Measurements from ENCODE around the gene ZNF281. TPM values are rescaled to one million over a fixed set of nuclear protein-coding genes. Genes with fewer than 3 reads are reported as not detected.

ZNF281 gene
- total RNA-seq, 1 donor from 2014 or later = 36.2 TPM

DNA sequence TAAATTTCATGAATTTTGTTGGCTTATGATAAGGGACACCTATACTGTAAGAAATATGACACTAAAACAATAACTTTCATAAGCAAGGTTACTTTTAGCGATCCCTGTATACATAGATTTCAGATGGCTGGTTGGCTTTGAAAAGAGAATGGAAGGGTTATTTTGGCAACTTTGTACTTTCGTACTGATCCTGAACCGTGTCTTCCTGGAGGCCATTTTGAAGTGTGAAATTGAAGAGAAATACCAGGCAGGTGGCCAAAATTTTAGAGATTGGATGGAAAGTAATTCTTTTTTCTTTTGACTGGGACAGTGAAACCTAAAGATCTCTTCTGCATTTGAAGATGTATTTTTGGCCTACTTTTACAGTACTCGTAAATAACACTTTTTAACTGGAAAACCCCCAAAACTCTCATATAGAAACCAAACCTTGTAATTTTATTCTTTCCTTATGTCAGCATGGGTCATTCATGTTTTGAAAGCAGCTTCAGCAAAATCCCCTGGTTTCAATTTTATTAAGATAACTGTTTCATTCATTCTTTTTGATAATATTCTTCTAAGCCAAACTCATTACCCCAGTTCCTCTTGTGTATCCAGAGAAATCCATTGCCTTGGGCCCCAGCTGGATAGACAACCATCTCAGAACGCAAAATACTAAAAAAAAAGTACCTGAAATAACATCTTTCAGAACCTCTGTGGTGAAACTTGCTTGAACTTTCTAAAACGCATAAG lies 38.4 kb upstream of the ZNF281 start:
- Histone ChIP-seq H3K9me3 (ENCODE audit: insufficient read depth, low read depth, low read length) (no peaks in the 10 kb centered on the region), H2AFZ (ENCODE audit: low read depth, low read length) (no peak overlapping the region), H3K36me3 (ENCODE audit: insufficient read depth, low read length) (no peaks in the 10 kb centered on the region), H3K4me3 (ENCODE audit: insufficient read depth, low read depth, low read length) (no peak overlapping the region), H3K4me1 (ENCODE audit: insufficient read depth, low read length) (peaks cover 3% of the 10 kb centered on the region), H3K27ac (ENCODE audit: low read depth, low read length) (no peak overlapping the region), H3K27me3 (ENCODE audit: insufficient read depth, low read length) (no peaks in the 10 kb centered on the region), H3K9ac (ENCODE audit: low read length) (no peak overlapping the region), H3K4me2 (ENCODE audit: low read length) (no peak overlapping the region), H4K20me1 (ENCODE audit: insufficient read depth, low read length) (no peaks in the 10 kb centered on the region), H3K79me2 (ENCODE audit: insufficient read depth, low read length) (no peaks in the 10 kb centered on the region)
- Mint-ChIP-seq H3K9me3 (ENCODE audit: unreplicated experiment) (no peaks in the 10 kb centered on the region), H3K36me3 (ENCODE audit: low read depth, unreplicated experiment) (peaks cover 4% of the 10 kb centered on the region), H3K27me3 (ENCODE audit: low read depth, unreplicated experiment) (no peaks in the 10 kb centered on the region), H3K4me3 (ENCODE audit: unreplicated experiment) (no peak overlapping the region), H3K27ac (ENCODE audit: unreplicated experiment) (no peak overlapping the region), H3K4me1 (ENCODE audit: low read depth, unreplicated experiment) (peaks cover 4% of the 10 kb centered on the region)
- DNase-seq (ENCODE audit: low read depth) (no peak), FAIRE-seq (no peak)
- TF ChIP-seq EZH2 (IDR thresholded peaks at IDR 0.05; ENCODE audit: insufficient read depth, low read length) = no peak
- TF ChIP-seq, protein P1, sequence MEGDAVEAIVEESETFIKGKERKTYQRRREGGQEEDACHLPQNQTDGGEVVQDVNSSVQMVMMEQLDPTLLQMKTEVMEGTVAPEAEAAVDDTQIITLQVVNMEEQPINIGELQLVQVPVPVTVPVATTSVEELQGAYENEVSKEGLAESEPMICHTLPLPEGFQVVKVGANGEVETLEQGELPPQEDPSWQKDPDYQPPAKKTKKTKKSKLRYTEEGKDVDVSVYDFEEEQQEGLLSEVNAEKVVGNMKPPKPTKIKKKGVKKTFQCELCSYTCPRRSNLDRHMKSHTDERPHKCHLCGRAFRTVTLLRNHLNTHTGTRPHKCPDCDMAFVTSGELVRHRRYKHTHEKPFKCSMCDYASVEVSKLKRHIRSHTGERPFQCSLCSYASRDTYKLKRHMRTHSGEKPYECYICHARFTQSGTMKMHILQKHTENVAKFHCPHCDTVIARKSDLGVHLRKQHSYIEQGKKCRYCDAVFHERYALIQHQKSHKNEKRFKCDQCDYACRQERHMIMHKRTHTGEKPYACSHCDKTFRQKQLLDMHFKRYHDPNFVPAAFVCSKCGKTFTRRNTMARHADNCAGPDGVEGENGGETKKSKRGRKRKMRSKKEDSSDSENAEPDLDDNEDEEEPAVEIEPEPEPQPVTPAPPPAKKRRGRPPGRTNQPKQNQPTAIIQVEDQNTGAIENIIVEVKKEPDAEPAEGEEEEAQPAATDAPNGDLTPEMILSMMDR (IDR thresholded peaks at IDR 0.05; ENCODE audit: insufficient read depth, low read depth, low read length) = no peak

DNA sequence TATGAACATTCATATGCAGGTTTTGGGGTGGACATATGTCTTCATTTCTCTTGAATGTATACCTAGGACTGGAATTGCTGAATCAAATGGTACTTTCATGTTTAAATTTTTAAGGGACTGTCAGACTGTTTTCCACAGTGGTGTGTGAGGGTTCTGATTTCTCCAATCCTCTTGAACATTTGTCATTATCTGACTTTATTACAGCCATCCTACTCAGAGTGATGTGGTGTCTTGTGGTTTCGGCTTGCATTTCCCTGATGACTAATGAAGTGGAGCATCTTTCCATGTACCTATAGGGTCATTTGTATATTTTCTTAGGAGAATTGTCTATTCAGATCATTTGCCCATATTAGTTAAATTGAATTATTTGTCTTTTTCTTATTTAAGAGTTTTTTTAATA lies 35.4 kb upstream of the ZNF281 start:
- Mint-ChIP-seq H3K4me1 (ENCODE audit: low read depth, unreplicated experiment) (peaks cover 4% of the 10 kb centered on the region), H3K9me3 (ENCODE audit: unreplicated experiment) (no peaks in the 10 kb centered on the region), H3K4me3 (ENCODE audit: unreplicated experiment) (no peak overlapping the region), H3K27ac (ENCODE audit: unreplicated experiment) (peak overlapping the region; percentile 28), H3K36me3 (ENCODE audit: low read depth, unreplicated experiment) (peaks cover 4% of the 10 kb centered on the region), H3K27me3 (ENCODE audit: low read depth, unreplicated experiment) (no peaks in the 10 kb centered on the region)
- Histone ChIP-seq H3K4me3 (ENCODE audit: insufficient read depth, low read depth, low read length) (no peak overlapping the region), H3K79me2 (ENCODE audit: insufficient read depth, low read length) (no peaks in the 10 kb centered on the region), H2AFZ (ENCODE audit: low read depth, low read length) (no peak overlapping the region), H4K20me1 (ENCODE audit: insufficient read depth, low read length) (no peaks in the 10 kb centered on the region), H3K36me3 (ENCODE audit: insufficient read depth, low read length) (no peaks in the 10 kb centered on the region), H3K27ac (ENCODE audit: low read depth, low read length) (no peak overlapping the region), H3K9ac (ENCODE audit: low read length) (no peak overlapping the region), H3K9me3 (ENCODE audit: insufficient read depth, low read depth, low read length) (no peaks in the 10 kb centered on the region), H3K4me1 (ENCODE audit: insufficient read depth, low read length) (peaks cover 3% of the 10 kb centered on the region), H3K4me2 (ENCODE audit: low read length) (peak overlapping the region; percentile 4), H3K27me3 (ENCODE audit: insufficient read depth, low read length) (no peaks in the 10 kb centered on the region)
- peak; percentile 46 for DNase-seq (ENCODE audit: low read depth)
- TF ChIP-seq EZH2 (IDR thresholded peaks at IDR 0.05; ENCODE audit: insufficient read depth, low read length) = no peak
- TF ChIP-seq, protein P1 (IDR thresholded peaks at IDR 0.05; ENCODE audit: insufficient read depth, low read depth, low read length) = no peak
- no peak for FAIRE-seq

DNA sequence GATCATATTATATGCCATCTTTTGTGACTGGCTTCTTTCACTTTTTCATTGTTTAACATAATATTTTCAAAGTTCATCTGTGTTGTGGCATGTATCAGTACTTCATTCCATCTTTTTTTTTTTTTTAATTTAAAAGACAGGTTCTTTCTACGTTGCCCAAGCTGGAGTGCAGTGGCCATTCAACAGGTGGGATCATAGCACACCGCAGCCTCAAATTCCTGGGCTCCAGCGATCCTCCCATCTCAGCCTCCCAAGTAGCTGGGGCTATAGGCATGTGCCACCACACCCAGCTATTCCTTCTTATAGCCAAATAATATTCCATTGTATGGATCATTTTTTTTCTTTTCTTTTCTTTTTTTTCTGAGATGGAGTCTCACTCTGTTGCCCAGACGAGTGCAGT lies 34.6 kb upstream of the ZNF281 start:
- Histone ChIP-seq H3K36me3 (ENCODE audit: insufficient read depth, low read length) (no peaks in the 10 kb centered on the region), H3K79me2 (ENCODE audit: insufficient read depth, low read length) (no peaks in the 10 kb centered on the region), H3K9me3 (ENCODE audit: insufficient read depth, low read depth, low read length) (no peaks in the 10 kb centered on the region), H3K4me2 (ENCODE audit: low read length) (no peak overlapping the region), H3K4me3 (ENCODE audit: insufficient read depth, low read depth, low read length) (no peak overlapping the region), H4K20me1 (ENCODE audit: insufficient read depth, low read length) (no peaks in the 10 kb centered on the region), H3K27me3 (ENCODE audit: insufficient read depth, low read length) (no peaks in the 10 kb centered on the region), H3K9ac (ENCODE audit: low read length) (no peak overlapping the region), H3K4me1 (ENCODE audit: insufficient read depth, low read length) (peaks cover 3% of the 10 kb centered on the region), H3K27ac (ENCODE audit: low read depth, low read length) (no peak overlapping the region), H2AFZ (ENCODE audit: low read depth, low read length) (no peak overlapping the region)
- no peaks in the 10 kb centered on the region for H3K9me3 Mint-ChIP-seq (ENCODE audit: unreplicated experiment)
- no peaks in the 10 kb centered on the region for H3K27me3 Mint-ChIP-seq (ENCODE audit: low read depth, unreplicated experiment)
- H3K36me3 Mint-ChIP-seq (ENCODE audit: low read depth, unreplicated experiment) = peaks cover 4% of the 10 kb centered on the region
- H3K4me3 Mint-ChIP-seq (ENCODE audit: unreplicated experiment) = no peak overlapping the region
- H3K4me1 Mint-ChIP-seq (ENCODE audit: low read depth, unreplicated experiment) = peaks cover 4% of the 10 kb centered on the region
- no peak for FAIRE-seq
- TF ChIP-seq, protein P1 (IDR thresholded peaks at IDR 0.05; ENCODE audit: insufficient read depth, low read depth, low read length) = no peak
- no peak for TF ChIP-seq EZH2 (IDR thresholded peaks at IDR 0.05; ENCODE audit: insufficient read depth, low read length)
- no peak overlapping the region for H3K27ac Mint-ChIP-seq (ENCODE audit: unreplicated experiment)
- no peak for DNase-seq (ENCODE audit: low read depth)
